ENCODE results near the gene EIF4G1. TPM values are rescaled to one million over a fixed set of nuclear protein-coding genes. Genes with fewer than 3 reads are reported as not detected.

The EIF4G1 gene
- total RNA-seq, 1 experiment from 2014 or later, result 798 TPM

- Histone ChIP-seq H3K27me3 (ENCODE audit: control insufficient read depth, insufficient read depth, low read length) (no peaks in the 10 kb centered on the region), H3K4me3 (ENCODE audit: low read depth in 2 of 2, low read length in 2 of 2) (peak overlapping the region; percentile 91 to 96), H3K4me1 (ENCODE audit: control insufficient read depth, insufficient read depth, low read length) (peaks cover 44% of the 10 kb centered on the region), H3K36me3 (ENCODE audit: control insufficient read depth, insufficient read depth, low read length) (peaks cover 19% of the 10 kb centered on the region), H3K9me3 (ENCODE audit: control insufficient read depth, insufficient read depth, low read depth, low read length) (no peaks in the 10 kb centered on the region), H3K27ac (ENCODE audit: low read length) (peak overlapping the region; percentile 94)
- TF ChIP-seq SIN3A (IDR thresholded peaks at IDR 0.05; ENCODE audit: borderline replicate concordance, insufficient read depth, low read depth, low read length), result no peak
- TF ChIP-seq POLR2AphosphoS5 (IDR thresholded peaks at IDR 0.05; ENCODE audit: low read depth, low read length), result no peak; the same call in 1 of the 2 replicates
- TF ChIP-seq, protein P1, sequence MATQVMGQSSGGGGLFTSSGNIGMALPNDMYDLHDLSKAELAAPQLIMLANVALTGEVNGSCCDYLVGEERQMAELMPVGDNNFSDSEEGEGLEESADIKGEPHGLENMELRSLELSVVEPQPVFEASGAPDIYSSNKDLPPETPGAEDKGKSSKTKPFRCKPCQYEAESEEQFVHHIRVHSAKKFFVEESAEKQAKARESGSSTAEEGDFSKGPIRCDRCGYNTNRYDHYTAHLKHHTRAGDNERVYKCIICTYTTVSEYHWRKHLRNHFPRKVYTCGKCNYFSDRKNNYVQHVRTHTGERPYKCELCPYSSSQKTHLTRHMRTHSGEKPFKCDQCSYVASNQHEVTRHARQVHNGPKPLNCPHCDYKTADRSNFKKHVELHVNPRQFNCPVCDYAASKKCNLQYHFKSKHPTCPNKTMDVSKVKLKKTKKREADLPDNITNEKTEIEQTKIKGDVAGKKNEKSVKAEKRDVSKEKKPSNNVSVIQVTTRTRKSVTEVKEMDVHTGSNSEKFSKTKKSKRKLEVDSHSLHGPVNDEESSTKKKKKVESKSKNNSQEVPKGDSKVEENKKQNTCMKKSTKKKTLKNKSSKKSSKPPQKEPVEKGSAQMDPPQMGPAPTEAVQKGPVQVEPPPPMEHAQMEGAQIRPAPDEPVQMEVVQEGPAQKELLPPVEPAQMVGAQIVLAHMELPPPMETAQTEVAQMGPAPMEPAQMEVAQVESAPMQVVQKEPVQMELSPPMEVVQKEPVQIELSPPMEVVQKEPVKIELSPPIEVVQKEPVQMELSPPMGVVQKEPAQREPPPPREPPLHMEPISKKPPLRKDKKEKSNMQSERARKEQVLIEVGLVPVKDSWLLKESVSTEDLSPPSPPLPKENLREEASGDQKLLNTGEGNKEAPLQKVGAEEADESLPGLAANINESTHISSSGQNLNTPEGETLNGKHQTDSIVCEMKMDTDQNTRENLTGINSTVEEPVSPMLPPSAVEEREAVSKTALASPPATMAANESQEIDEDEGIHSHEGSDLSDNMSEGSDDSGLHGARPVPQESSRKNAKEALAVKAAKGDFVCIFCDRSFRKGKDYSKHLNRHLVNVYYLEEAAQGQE (IDR thresholded peaks at IDR 0.05; ENCODE audit: insufficient read depth in 1 of 2, low read depth in 2 of 2, low read length in 1 of 2), result no peak
- TF ChIP-seq TCF7L2 (IDR thresholded peaks at IDR 0.05; ENCODE audit: low read depth, low read length), result no peak
- TF ChIP-seq, protein P2, sequence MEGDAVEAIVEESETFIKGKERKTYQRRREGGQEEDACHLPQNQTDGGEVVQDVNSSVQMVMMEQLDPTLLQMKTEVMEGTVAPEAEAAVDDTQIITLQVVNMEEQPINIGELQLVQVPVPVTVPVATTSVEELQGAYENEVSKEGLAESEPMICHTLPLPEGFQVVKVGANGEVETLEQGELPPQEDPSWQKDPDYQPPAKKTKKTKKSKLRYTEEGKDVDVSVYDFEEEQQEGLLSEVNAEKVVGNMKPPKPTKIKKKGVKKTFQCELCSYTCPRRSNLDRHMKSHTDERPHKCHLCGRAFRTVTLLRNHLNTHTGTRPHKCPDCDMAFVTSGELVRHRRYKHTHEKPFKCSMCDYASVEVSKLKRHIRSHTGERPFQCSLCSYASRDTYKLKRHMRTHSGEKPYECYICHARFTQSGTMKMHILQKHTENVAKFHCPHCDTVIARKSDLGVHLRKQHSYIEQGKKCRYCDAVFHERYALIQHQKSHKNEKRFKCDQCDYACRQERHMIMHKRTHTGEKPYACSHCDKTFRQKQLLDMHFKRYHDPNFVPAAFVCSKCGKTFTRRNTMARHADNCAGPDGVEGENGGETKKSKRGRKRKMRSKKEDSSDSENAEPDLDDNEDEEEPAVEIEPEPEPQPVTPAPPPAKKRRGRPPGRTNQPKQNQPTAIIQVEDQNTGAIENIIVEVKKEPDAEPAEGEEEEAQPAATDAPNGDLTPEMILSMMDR (IDR thresholded peaks at IDR 0.05), result no peak
- ATAC-seq (no peak), DNase-seq (ENCODE audit: low read depth, low spot score) (no peak)
- ChIA-PET POLR2A (no interaction called here), CTCF (no interaction called here)
- in situ Hi-C loops (cut with HindIII; ENCODE audit: low pct_unique_long_range_greater_than_20kb, low sequenced_read_pairs), result no loop called here
- no TSS peak for BruUV-seq (replicated peaks)
- intact Hi-C loops (cut with micrococcal nuclease; ENCODE audit: unreplicated experiment), result no loop called here
Measured at GRCh38 chr3:184315871-184316661, 1.7 kb downstream of the EIF4G1 start.

DNA sequence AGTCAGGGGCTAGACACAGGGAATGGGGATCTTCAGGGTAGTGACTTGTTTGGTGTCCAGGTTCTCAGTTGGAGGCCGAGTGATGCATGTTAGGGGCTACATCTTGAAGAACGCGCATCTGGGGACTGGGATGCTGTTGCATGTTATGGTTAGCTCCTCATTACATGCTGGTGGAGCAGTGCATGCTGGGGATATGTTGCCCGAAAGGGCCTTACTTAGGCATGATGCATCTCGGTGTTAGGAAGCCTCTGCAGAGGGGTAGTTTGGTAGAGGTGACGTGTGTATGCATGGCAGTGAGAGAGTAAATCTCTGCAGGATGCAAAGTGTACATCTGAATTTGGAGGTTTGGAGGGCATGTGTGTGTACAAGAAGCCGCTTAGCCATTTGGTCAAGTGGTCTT lies 2.4 kb downstream of the EIF4G1 start:
- Histone ChIP-seq H3K9me3 (ENCODE audit: control insufficient read depth, insufficient read depth, low read depth, low read length) (no peaks in the 10 kb centered on the region), H3K36me3 (ENCODE audit: control insufficient read depth, insufficient read depth, low read length) (peaks cover 26% of the 10 kb centered on the region), H3K4me1 (ENCODE audit: control insufficient read depth, insufficient read depth, low read length) (peaks cover 44% of the 10 kb centered on the region), H3K27me3 (ENCODE audit: control insufficient read depth, insufficient read depth, low read length) (no peaks in the 10 kb centered on the region), H3K27ac (ENCODE audit: low read length) (peak overlapping the region; percentile 94), H3K4me3 (ENCODE audit: low read depth in 2 of 2, low read length in 2 of 2) (peak overlapping the region; percentile 91 to 96)
- CTCF ChIA-PET, result no interaction called here
- TF ChIP-seq, protein P1 (IDR thresholded peaks at IDR 0.05; ENCODE audit: insufficient read depth in 1 of 2, low read depth in 2 of 2, low read length in 1 of 2), result no peak
- TF ChIP-seq POLR2AphosphoS5 (IDR thresholded peaks at IDR 0.05; ENCODE audit: low read depth, low read length), result 0 out of 2 replicates have a peak, but pooled peaks have one; percentile 24
- TF ChIP-seq, protein P2 (IDR thresholded peaks at IDR 0.05), result no peak
- ATAC-seq, result no peak
- intact Hi-C loops (cut with micrococcal nuclease; ENCODE audit: unreplicated experiment) (no loop called here), in situ Hi-C loops (cut with HindIII; ENCODE audit: low pct_unique_long_range_greater_than_20kb, low sequenced_read_pairs) (no loop called here)
- DNase-seq (ENCODE audit: low read depth, low spot score), result no peak
- no TSS peak for BruUV-seq (replicated peaks)
- POLR2A ChIA-PET, result no interaction called here
